Pancreas (tissue), 10 donors: Measurements from ENCODE around the gene GPATCH3. TPM values are rescaled to one million over a fixed set of nuclear protein-coding genes. Genes with fewer than 3 reads are reported as not detected.

Experiments
- ATAC-seq, 4 donors: fragments of 200-7000 bp; cut with Tn5 transposase; one replicate each; pipeline versions ENCODE4 v1.8.0 to v1.9.1; 2020; ENCODE audit warnings: mild to moderate bottlenecking in 4 of 4, moderate library complexity in 4 of 4
- DNase-seq, 6 donors: peaks; one replicate each; pipeline ENCODE4 v3.0.0-alpha.2; 2020
- FAIRE-seq: peaks from 2 replicates; lab custom pipeline; 2012; peaks lifted over from hg19 to GRCh38; lab: Jason Lieb, UNC
- H3K27ac ChIP-seq, 4 donors: fragments of 200-600 bp; sonication (generic); 1 replicate in 3 of 4; 2 replicates in 1 of 4; pipeline versions ENCODE4 v1.5.0 to v1.8.0; 2020
- H3K27me3 ChIP-seq, 4 donors: fragments of 200-600 bp; one replicate each; pipeline ENCODE4 v1.8.0; 2021
- H3K36me3 ChIP-seq, 3 donors: fragments of 200-600 bp; sonication (generic) in 1 of 3; one replicate each; pipeline versions ENCODE4 v1.5.0 to v1.8.0; 2020 to 2021
- H3K4me1 ChIP-seq, 3 donors: fragments of 200-600 bp; one replicate each; pipeline ENCODE4 v1.8.0; 2021
- H3K4me3 ChIP-seq, 4 donors: fragments of 200-600 bp; sonication (generic) in 2 of 4; one replicate each; pipeline versions ENCODE4 v1.5.0 to v1.8.0; 2020 to 2021
- H3K9me3 ChIP-seq, 4 donors: fragments of 200-600 bp; one replicate each; pipeline ENCODE4 v1.8.0; 2021
- WGBS, 2 donors: extraction: QIAGEN DNeasy Blood & Tissue Kit; methylation state at CpG; one replicate each; pipeline ENCODE4 v1.1.7; 2013; 5-methylcytosine and 5-hydroxymethylcytosine counted together
- intact Hi-C, 3 donors: fragments of 100-400 bp; cut with DNase I; formaldehyde crosslinking; loops; one replicate each; pipeline versions ENCODE4 v1.11.1 to v1.14.2; 2022
- polyA plus RNA-seq, 2 donors: library from polyadenylated mRNA; stranded (reverse); fragments of 200-250 nt; gene quantifications; one replicate each; pipeline ENCODE4 v1.2.3, GENCODE V29; 2013
- total RNA-seq, 6 donors: library from RNA; stranded (reverse); fragmentation: NEBNext Ultra II Directional in 4 of 6; extraction: Animal tissue kit (Norgen Biotek cat#: 25700) in 4 of 6; gene quantifications; one replicate each; pipeline versions ENCODE4 v1.2.1 to v1.2.4, GENCODE V29; 2021 to 2023
- TF ChIP-seq, protein P1 (sequence below), 4 donors: fragments of 200-600 bp; sonication (generic) in 3 of 4; IDR thresholded peaks; one replicate each; pipeline versions ENCODE4 v1.5.0 to v1.8.0; 2021; ENCODE audit warnings: antibody characterized with exemption in 4 of 4
- donor health status: healthy with polysubstance abuse.
- donor health status: DM: no; HTN: no; CAD: no; lungs with moderate emphysema.
- donor health status: DM: no; HTN: no; CAD: no.
- donor health status: control.
- donor health status: control.
- donor health status: Bipolar disorder and iron deficiency.
- donor health status: DM: yes; HTN: yes; CAD: no.
- donor health status: DM: no; HTN: no; CAD: no.
- donor health status: DM: no; HTN: no; CAD: no.
- donor health status: DM: yes; HTN: yes; CAD: no.

Gene GPATCH3
- total and polyA plus RNA-seq, 8 donors = 3.9 to 18.1 (median 6.9) TPM

DNA sequence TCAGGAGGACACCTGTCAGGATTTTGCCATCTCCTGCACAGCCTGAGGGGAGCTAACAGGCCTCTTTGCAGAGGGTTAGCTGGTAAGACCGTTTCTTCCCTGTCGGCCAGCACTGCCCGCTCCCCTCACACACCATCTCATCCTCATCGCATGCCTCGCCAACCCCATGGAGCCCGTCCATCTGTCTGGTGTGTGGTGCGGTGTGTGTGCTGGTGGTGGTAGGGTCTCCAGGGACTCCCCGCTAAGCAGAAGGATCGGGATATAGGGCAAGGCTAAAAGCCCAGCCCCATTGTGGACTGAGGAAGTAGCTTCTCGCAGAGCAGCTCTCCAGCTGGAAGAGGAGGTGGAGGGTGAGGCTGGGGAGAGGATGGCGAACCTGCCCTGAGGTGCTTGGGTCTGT lies 44.1 kb downstream of the GPATCH3 start:
- Histone ChIP-seq H3K27ac (no peak overlapping the region), H3K36me3 (peaks cover 5 to 6% (median 5%) of the 10 kb centered on the region in 3 donors), H3K4me1 (no peaks in the 10 kb centered on the region), H3K9me3 (no peaks in the 10 kb centered on the region), H3K27me3 (no peaks in the 10 kb centered on the region), H3K4me3 (no peak overlapping the region)
- intact Hi-C loops = no loop called here
- TF ChIP-seq, protein P1, sequence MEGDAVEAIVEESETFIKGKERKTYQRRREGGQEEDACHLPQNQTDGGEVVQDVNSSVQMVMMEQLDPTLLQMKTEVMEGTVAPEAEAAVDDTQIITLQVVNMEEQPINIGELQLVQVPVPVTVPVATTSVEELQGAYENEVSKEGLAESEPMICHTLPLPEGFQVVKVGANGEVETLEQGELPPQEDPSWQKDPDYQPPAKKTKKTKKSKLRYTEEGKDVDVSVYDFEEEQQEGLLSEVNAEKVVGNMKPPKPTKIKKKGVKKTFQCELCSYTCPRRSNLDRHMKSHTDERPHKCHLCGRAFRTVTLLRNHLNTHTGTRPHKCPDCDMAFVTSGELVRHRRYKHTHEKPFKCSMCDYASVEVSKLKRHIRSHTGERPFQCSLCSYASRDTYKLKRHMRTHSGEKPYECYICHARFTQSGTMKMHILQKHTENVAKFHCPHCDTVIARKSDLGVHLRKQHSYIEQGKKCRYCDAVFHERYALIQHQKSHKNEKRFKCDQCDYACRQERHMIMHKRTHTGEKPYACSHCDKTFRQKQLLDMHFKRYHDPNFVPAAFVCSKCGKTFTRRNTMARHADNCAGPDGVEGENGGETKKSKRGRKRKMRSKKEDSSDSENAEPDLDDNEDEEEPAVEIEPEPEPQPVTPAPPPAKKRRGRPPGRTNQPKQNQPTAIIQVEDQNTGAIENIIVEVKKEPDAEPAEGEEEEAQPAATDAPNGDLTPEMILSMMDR (IDR thresholded peaks at IDR 0.05) = no peak
- no peak for FAIRE-seq
- no peak for ATAC-seq
- no peak for DNase-seq
- 94 to 96% methylated on average over 11 of the region's 11 CpGs for WGBS, 2 donors

DNA sequence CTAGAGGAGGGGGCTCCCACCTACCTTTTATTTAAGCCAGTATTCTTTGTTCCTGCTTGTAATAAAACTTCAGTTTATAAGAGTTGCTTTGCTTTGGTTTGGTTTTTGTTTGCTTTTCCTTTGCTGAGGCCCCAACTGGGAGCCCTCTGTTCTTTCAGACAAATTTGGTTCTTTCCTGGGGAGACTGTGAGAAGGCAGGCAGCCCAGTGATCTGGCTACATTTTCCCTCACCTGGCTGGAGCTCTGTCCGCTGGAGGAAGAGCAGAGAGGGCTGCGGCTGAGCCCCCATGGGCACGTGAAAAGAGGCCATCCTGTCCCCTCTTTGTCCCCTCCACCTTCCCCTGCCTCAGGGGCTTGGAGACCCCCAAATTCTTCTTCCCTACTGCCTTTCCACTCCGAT lies 44.6 kb downstream of the GPATCH3 start:
- Histone ChIP-seq H3K36me3 (peaks cover 5 to 10% (median 7%) of the 10 kb centered on the region in 3 donors), H3K4me1 (no peaks in the 10 kb centered on the region), H3K27ac (no peak overlapping the region), H3K27me3 (no peaks in the 10 kb centered on the region), H3K9me3 (no peaks in the 10 kb centered on the region), H3K4me3 (no peak overlapping the region)
- ATAC-seq (no peak), FAIRE-seq (no peak), DNase-seq (no peak)
- 93 to 97% methylated on average over 4 of the region's 4 CpGs for WGBS, 2 donors
- TF ChIP-seq, protein P1 (IDR thresholded peaks at IDR 0.05) = no peak
- intact Hi-C loops = no loop called here

DNA sequence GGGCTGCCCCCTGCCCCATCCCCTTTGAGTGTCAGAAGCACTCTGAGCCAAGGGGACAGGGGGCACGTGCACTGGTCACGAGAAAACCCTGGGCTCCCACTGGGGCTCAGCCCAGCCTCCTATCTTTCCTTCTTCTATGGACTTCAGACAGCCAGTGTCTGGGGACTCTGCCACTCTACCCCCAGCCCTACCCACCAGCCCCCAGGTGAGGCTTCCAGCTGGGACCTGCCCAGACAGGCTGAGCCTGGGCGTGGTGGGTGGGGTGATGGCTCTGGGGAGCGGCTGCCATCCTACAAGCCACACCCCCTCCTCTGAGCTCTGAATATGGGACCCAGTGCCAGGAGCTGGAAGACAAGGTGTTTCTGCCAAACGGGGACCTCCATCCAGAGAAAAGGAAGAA lies 45.4 kb downstream of the GPATCH3 start:
- WGBS, 2 donors = 95 to 97% methylated on average over 5 of the region's 5 CpGs
- no peaks in the 10 kb centered on the region for H3K9me3 ChIP-seq
- ATAC-seq (no peak), FAIRE-seq (no peak), DNase-seq (no peak)
- no peaks in the 10 kb centered on the region for H3K4me1 ChIP-seq
- no peak overlapping the region for H3K4me3 ChIP-seq
- intact Hi-C loops = no loop called here
- H3K27ac ChIP-seq = no peak overlapping the region
- no peaks in the 10 kb centered on the region for H3K27me3 ChIP-seq
- TF ChIP-seq, protein P1 (IDR thresholded peaks at IDR 0.05) = no peak
- peaks cover 5 to 16% (median 7%) of the 10 kb centered on the region in 3 donors for H3K36me3 ChIP-seq

DNA sequence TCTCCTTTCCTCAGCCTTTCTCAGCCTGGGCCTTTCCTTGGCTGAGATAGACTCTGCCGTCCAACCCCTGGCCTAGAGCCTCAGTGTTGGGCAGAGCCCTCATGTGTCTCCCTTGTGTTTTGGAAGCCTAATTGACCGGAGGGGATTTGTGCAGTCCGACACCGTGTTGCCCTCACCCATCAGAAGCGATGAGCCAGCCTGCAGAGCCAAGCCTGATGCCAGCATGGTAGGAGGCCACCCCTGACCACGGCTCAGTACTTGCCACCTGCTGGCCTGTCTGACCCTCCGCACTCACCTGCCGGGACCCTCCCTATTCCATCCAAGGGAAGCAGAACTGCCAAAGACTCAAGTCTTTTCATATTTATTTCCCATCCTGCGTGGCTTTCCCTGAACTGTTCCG lies 46.7 kb downstream of the GPATCH3 start:
- Histone ChIP-seq H3K27ac (no peak overlapping the region), H3K9me3 (no peaks in the 10 kb centered on the region), H3K4me3 (no peak overlapping the region), H3K4me1 (no peaks in the 10 kb centered on the region), H3K36me3 (peaks cover 5 to 16% (median 12%) of the 10 kb centered on the region in 3 donors), H3K27me3 (no peaks in the 10 kb centered on the region)
- intact Hi-C loops = no loop called here
- 95% methylated on average over 10 of the region's 10 CpGs for WGBS, 2 donors
- DNase-seq = no peak
- ATAC-seq = no peak
- TF ChIP-seq, protein P1 (IDR thresholded peaks at IDR 0.05) = no peak
- FAIRE-seq = no peak

GRCh38 chr1:26853156-26853555 lies 47.1 kb downstream of the GPATCH3 start:
- H3K9me3 ChIP-seq = no peaks in the 10 kb centered on the region
- no peak overlapping the region for H3K27ac ChIP-seq
- H3K4me1 ChIP-seq = no peaks in the 10 kb centered on the region
- H3K4me3 ChIP-seq = no peak overlapping the region
- ATAC-seq (peak; percentile 81 to 91 (median 88)), FAIRE-seq (no peak), DNase-seq (peak; percentile 73 to 93 (median 88))
- WGBS, 2 donors = 13 to 21% methylated on average over 3 of the region's 3 CpGs
- H3K36me3 ChIP-seq = peaks cover 5 to 16% (median 12%) of the 10 kb centered on the region in 3 donors
- TF ChIP-seq, protein P1 (IDR thresholded peaks at IDR 0.05) = peak; percentile 47 to 75 (median 68)
- intact Hi-C loops = no loop called here
- no peaks in the 10 kb centered on the region for H3K27me3 ChIP-seq
